ENCODE measurements around the gene CX3CR1. TPM values are rescaled to one million over a fixed set of nuclear protein-coding genes. Genes with fewer than 3 reads are reported as not detected.

Gene CX3CR1
- total and polyA plus RNA-seq, 10 of the 15 experiments (the other 5 are each of a cell fraction or from before 2014, with no cell fraction given) = 0.05 to 0.53 (median 0.15) TPM

DNA sequence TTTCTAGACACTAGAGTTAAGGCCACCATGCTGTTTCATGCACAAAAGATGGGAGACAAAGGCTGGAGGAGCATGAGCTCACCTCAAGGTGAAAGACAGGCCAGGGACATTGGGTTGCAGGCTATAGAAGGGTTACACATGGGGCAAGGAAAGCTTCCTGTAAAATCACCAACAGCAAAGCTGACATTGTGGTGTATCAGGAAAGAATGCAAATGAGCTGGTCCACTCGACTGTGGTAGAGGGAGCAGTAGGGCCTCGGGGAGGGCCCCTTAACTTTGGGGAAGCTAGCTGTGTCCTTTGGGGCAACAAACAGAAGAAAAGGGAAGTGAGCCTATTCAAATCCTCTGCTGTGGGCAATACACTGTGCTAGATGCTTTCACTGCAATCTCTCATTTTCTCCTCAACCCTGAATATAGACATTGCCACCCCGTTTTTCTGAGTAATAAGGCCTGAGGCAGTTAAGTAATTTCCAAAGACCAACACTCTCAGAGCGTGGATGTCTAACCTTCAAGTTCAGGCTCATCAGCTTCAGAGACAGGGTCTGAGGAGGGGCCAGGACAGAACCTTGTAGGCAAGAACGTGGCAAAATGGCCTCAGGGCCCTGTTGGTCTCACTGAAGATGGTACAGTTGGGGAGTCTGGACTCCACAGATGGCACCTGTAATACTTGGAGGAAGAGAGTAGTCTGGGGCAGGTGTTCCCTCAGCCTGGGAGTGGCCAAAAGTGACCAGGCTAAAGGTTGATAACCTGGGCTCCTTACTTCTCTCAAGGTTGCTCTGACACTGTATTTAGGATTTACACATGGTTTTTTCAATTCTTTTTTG lies 24.1 kb downstream of the CX3CR1 start (continued):
- TF ChIP-seq BHLHE40 (IDR thresholded peaks at IDR 0.05; ENCODE audit: borderline replicate concordance in 1 of 2, low read depth in 2 of 2, low read length in 1 of 2) (peak; percentile 47 to 61; a peak in 3 of 4 replicates), ATF2 (IDR thresholded peaks at IDR 0.05; ENCODE audit: low read length) (peak; percentile 80), TBL1XR1 (IDR thresholded peaks at IDR 0.05; ENCODE audit: low read depth, low read length) (peak; percentile 83), CHD2 (IDR thresholded peaks at IDR 0.05; ENCODE audit: borderline replicate concordance, low read depth, low read length) (peak; percentile 58; the same call in 1 of the 2 replicates), SP1 (IDR thresholded peaks at IDR 0.05; ENCODE audit: low read depth, low read length) (peak; percentile 64), RAD21 (IDR thresholded peaks at IDR 0.05; ENCODE audit: insufficient read depth, low read depth, low read length) (no peak), SMAD1 (IDR thresholded peaks at IDR 0.05; ENCODE audit: low read depth, partially characterized antibody) (no peak), SKIL (IDR thresholded peaks at IDR 0.05; ENCODE audit: low read depth, poor library complexity, severe bottlenecking) (peak; percentile 81), JUND (IDR thresholded peaks at IDR 0.05; ENCODE audit: low read depth, low read length) (no peak), RFX5 (IDR thresholded peaks at IDR 0.05; ENCODE audit: low read depth, low read length) (no peak), DPF2 (IDR thresholded peaks at IDR 0.05) (peak; percentile 93), GABPA (IDR thresholded peaks at IDR 0.05; ENCODE audit: low read depth) (no peak)
- TF ChIP-seq, protein P1, sequence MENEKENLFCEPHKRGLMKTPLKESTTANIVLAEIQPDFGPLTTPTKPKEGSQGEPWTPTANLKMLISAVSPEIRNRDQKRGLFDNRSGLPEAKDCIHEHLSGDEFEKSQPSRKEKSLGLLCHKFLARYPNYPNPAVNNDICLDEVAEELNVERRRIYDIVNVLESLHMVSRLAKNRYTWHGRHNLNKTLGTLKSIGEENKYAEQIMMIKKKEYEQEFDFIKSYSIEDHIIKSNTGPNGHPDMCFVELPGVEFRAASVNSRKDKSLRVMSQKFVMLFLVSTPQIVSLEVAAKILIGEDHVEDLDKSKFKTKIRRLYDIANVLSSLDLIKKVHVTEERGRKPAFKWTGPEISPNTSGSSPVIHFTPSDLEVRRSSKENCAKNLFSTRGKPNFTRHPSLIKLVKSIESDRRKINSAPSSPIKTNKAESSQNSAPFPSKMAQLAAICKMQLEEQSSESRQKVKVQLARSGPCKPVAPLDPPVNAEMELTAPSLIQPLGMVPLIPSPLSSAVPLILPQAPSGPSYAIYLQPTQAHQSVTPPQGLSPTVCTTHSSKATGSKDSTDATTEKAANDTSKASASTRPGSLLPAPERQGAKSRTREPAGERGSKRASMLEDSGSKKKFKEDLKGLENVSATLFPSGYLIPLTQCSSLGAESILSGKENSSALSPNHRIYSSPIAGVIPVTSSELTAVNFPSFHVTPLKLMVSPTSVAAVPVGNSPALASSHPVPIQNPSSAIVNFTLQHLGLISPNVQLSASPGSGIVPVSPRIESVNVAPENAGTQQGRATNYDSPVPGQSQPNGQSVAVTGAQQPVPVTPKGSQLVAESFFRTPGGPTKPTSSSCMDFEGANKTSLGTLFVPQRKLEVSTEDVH (IDR thresholded peaks at IDR 0.05; ENCODE audit: low read depth, partially characterized antibody) = no peak
- TF ChIP-seq, protein P2, sequence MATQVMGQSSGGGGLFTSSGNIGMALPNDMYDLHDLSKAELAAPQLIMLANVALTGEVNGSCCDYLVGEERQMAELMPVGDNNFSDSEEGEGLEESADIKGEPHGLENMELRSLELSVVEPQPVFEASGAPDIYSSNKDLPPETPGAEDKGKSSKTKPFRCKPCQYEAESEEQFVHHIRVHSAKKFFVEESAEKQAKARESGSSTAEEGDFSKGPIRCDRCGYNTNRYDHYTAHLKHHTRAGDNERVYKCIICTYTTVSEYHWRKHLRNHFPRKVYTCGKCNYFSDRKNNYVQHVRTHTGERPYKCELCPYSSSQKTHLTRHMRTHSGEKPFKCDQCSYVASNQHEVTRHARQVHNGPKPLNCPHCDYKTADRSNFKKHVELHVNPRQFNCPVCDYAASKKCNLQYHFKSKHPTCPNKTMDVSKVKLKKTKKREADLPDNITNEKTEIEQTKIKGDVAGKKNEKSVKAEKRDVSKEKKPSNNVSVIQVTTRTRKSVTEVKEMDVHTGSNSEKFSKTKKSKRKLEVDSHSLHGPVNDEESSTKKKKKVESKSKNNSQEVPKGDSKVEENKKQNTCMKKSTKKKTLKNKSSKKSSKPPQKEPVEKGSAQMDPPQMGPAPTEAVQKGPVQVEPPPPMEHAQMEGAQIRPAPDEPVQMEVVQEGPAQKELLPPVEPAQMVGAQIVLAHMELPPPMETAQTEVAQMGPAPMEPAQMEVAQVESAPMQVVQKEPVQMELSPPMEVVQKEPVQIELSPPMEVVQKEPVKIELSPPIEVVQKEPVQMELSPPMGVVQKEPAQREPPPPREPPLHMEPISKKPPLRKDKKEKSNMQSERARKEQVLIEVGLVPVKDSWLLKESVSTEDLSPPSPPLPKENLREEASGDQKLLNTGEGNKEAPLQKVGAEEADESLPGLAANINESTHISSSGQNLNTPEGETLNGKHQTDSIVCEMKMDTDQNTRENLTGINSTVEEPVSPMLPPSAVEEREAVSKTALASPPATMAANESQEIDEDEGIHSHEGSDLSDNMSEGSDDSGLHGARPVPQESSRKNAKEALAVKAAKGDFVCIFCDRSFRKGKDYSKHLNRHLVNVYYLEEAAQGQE (IDR thresholded peaks at IDR 0.05; ENCODE audit: low read depth, low read length) = no peak
- TF ChIP-seq, protein P3, sequence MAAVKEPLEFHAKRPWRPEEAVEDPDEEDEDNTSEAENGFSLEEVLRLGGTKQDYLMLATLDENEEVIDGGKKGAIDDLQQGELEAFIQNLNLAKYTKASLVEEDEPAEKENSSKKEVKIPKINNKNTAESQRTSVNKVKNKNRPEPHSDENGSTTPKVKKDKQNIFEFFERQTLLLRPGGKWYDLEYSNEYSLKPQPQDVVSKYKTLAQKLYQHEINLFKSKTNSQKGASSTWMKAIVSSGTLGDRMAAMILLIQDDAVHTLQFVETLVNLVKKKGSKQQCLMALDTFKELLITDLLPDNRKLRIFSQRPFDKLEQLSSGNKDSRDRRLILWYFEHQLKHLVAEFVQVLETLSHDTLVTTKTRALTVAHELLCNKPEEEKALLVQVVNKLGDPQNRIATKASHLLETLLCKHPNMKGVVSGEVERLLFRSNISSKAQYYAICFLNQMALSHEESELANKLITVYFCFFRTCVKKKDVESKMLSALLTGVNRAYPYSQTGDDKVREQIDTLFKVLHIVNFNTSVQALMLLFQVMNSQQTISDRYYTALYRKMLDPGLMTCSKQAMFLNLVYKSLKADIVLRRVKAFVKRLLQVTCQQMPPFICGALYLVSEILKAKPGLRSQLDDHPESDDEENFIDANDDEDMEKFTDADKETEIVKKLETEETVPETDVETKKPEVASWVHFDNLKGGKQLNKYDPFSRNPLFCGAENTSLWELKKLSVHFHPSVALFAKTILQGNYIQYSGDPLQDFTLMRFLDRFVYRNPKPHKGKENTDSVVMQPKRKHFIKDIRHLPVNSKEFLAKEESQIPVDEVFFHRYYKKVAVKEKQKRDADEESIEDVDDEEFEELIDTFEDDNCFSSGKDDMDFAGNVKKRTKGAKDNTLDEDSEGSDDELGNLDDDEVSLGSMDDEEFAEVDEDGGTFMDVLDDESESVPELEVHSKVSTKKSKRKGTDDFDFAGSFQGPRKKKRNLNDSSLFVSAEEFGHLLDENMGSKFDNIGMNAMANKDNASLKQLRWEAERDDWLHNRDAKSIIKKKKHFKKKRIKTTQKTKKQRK (IDR thresholded peaks at IDR 0.05; ENCODE audit: low read depth, low read length) = no peak
